Right forelimb (tissue), 1 donor: ENCODE data around the gene ZBED5.
"Not testable (repeated sequence)": the region's sequence is repeated elsewhere in the genome, so short reads cannot be mapped to it uniquely, and the experiment has no call there.

Experiments
- DNase-seq: peaks from one replicate; pipeline ENCODE4 v3.0.0-alpha.2; 2018

The ZBED5 gene

GRCh38 chr11:10857709-10858438, at the start of gene ZBED5:
TSS of gene ZBED5 (minus strand) at chr11:10858053. CDS start at chr11:10854945, 3,108 bp downstream.
- peak; percentile 98 for DNase-seq

DNA sequence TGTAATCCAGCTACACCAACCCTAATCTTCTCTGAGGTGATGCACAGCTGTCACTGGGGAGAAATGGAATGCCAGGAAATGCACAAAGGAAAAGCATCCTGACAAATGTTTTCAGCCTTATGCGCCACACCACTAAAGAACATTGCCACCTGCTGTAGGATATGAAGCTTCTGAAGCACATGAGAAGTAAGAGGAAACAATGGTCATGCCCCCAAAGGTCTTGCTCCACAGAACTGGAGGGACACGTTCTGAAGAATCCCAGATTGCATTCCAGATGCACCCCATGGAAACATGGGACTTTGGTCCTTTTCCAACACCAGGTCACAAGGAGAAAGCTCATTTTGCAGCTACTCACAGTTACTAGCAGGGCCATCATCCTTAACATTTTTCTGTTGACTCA, 48.7 kb upstream of the ZBED5 start:
- no peak for DNase-seq

DNA sequence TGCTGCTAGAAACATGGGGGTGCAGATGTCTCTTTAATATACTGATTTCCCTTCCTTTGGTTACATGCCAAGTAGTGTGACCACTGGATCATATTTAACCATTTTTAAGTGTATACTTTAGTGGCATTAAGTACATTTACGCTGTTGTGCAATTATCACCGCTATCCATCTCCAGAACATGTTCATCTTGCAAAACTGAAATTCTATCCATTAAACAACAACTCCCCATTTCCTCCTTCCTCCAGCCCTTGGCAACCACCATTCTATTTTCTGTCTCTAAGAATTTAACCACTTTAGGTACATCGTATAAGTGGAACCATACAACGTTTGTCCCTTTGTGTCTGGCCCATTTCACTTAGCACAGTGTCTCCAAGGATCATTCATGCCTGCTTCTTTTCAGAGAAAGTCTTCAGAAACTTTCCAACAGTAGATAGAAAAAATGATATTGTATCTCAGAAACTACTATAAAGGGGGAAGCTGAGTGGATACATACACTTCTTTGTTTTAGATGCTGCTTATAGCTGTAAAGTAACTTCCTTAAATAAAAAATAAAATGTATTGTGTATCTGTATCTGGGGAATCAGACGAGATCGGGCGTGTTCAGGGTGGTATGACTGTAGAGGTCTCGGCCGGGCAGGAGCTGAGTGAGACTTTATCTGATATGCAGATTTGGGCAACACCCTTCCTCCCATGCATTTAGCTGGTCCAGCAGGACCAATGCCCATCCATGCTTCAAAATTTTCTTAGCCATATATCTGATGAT, 44.6 kb upstream of the ZBED5 start:
- DNase-seq: no peak

DNA sequence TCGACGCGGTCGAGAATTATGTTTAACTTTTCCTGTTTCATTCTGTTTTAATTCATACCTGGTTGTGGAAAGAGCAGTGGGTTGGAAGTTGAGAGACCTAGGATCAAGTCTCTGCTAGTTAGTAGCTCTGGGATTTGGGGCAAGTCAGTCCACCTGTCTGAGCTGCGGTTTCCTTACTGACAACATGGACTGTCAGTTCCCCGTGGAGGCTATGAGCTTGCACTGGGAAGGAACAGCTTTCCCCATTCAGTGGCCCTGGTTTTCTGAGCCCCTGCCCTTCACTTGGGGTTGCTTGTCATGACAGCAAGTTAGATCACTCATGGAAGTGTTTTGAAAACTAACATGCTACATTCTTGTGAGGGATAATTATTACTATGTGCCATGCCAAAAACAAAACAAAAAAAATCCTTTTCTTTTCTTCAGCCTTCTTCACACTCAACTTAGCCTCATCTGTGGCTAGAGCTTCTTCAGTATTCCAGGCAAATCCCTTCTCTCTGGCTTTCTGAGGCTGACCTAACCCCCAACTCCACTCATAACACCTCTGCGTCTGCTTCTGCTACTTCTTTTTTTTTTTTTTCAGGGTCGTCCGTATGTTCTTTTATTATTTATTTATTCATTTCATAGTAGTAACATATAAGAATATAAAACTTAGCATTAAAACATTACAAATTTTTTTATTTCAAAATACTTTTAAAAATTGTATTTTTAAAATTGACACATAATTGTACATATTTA, 43.0 kb upstream of the ZBED5 start:
- DNase-seq: no peak

GRCh38 chr11:10899121-10899830, 41.4 kb upstream of the ZBED5 start:
- peak; percentile 72 for DNase-seq

- DNase-seq: no peak
Measured at GRCh38 chr11:10898763-10899025, 40.8 kb upstream of the ZBED5 start.

DNA sequence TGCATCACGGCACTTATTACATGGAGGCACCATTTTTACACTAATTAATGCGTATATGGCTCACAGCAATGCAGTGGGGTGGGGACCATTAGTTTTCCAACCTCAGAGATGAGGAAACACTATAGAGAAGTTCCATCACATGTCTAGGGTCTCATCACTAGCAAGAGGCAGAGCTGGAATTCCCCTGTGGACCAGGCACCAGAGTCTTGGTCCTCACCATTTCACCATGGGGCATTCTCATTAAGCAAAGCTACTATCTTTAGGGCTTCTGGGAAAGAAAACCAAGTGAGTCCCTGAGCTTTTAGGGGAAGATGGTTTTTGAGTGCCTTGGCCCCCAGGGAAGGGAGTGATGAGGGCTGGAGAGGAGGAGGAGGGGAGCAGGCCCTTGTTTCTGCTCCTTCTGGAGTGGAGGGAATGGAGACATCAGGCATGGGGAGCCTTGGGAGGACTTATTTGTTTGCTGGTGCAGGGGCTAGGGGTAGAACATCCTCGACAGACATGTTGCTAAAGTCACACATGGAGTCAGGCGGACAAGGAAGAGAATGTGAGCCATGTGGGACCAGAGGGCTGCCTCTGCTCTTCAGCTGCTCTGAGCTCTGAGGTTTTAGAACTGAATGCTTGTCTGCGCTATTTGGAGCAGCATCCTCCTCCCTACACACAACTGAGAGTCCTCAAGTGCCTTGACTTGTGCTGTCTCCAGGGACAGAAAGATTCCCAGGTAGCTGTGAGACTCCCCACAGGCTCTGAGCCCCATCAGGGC, 40.3 kb upstream of the ZBED5 start:
- DNase-seq: no peak

- DNase-seq: no peak
Measured at GRCh38 chr11:10897150-10897549, 39.3 kb upstream of the ZBED5 start.

GRCh38 chr11:10896493-10896892, 38.6 kb upstream of the ZBED5 start:
- no peak for DNase-seq

- DNase-seq: no peak
Measured at GRCh38 chr11:10895285-10895684, 37.4 kb upstream of the ZBED5 start.

GRCh38 chr11:10894666-10895065, 36.8 kb upstream of the ZBED5 start:
- no peak for DNase-seq

DNA sequence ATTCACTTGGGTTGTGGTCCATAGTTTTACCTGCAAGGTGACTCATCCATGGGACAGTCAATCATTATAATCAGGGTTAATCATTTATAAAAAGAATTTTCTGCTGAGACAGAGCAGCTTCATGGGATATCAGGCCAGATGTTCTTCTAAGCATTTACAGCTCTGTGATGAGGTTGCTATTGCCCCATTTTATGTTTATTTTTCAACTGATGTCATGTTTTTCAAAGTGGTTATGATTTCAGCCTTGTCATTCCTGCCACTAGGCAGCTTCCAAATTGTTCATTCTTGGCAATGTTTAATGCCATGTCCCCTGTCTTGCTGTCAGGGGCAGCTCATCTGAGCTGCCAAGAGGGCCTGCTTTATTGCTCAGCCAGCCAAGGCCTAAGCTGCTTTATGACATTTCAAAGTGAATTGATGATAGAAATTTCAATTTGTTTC, 35.9 kb upstream of the ZBED5 start:
- DNase-seq: no peak

- DNase-seq: no peak
Measured at GRCh38 chr11:10892250-10892649, 34.4 kb upstream of the ZBED5 start.

GRCh38 chr11:10891151-10891720, 33.4 kb upstream of the ZBED5 start:
- no peak for DNase-seq

DNA sequence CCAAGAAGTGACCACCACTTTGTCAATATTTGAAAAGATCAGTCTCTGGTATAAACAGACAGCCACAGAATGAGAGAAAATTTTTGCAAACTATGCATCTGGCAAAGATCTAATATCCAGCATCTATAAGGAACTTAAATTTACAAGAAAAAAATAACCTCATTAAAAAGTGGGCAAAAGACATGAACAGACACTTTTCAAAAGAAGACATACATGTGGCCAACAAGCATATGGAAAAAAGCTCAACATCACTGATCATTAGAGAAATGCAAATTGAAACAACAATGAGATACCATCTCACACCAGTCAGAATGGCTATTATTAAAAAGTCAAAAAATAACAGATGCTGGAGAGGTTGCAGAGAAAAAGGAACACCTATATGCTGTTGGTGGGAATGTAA, 32.2 kb upstream of the ZBED5 start:
- DNase-seq: not testable (repeated sequence)

DNA sequence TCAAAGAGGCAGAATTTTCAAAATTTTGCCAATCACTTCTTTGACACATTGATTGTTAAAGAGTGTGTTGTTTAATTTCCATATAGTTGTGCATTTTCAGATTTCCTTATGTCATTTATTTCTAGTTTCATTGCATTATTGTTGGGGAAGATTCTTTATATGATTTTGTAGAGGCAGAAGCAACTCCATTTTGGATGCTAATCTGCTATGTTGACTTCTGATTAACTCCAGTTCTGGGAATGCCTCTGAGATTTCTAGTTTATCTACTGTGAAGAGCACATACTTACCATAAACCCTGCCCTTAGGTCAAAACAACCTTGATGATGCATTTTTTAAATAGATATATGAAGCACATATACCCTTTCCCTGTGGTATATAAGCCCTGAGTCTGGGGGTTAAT, 29.5 kb upstream of the ZBED5 start:
- no peak for DNase-seq

GRCh38 chr11:10886652-10887250, 28.9 kb upstream of the ZBED5 start:
- DNase-seq: no peak

GRCh38 chr11:10885703-10886363, 28.0 kb upstream of the ZBED5 start:
- DNase-seq: no peak

DNA sequence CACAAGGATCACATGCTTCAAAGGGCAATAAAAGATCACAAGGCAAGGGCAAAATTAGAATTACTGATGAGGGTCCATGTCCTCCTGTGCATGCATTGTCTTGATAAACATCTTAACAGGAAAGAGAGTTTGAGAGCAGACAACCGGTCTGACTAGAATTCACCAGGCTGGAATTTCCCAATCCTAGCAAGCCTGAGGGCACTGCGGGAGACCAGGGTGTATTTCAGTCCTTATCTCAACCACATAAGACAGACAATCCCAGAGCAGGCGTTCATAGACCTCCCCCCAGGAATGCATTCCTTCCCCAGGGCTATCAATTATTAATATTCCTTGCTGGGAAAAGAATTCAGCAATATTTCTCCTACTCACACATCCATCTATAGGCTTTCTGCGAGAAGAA, 26.4 kb upstream of the ZBED5 start:
- DNase-seq: not testable (repeated sequence)

- no peak for DNase-seq
Measured at GRCh38 chr11:10881892-10882291, 24.0 kb upstream of the ZBED5 start.
